HG02763 (cell line): Measurements from ENCODE around the gene CHD9.
"Not testable (repeated sequence)": the region's sequence is repeated elsewhere in the genome, so short reads cannot be mapped to it uniquely, and the experiment has no call there.

Source experiments
- ATAC-seq: cut with Tn5 transposase; IDR thresholded peaks from one replicate; pipeline ENCODE4 v1.9.1; 2021; ENCODE audit warnings: mild to moderate bottlenecking, moderate library complexity; ENCODE audit not compliant: unreplicated experiment

The CHD9 gene

GRCh38 chr16:53130159-53131049, 75.6 kb downstream of the CHD9 start:
- ATAC-seq: peak; percentile 82

DNA sequence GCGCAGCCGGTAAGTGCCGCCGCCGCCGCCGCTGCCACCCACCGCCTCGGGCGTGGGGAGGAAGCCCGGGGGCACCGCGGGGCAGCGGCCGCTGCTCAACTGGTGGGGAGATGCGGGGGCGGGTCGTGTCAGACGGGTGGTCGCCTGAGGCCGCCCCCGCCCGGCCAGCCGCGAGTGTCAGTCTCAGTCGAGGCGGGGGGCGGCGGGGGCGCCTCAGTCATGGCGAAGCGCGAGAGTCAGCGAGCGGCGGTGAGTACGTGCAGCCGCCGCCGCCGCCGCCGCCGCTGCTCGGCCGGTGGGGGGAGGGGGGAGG, 76.2 kb downstream of the CHD9 start:
- ATAC-seq: peak; percentile 1

GRCh38 chr16:53131363-53132071, 76.7 kb downstream of the CHD9 start:
- ATAC-seq: peak; percentile 15

DNA sequence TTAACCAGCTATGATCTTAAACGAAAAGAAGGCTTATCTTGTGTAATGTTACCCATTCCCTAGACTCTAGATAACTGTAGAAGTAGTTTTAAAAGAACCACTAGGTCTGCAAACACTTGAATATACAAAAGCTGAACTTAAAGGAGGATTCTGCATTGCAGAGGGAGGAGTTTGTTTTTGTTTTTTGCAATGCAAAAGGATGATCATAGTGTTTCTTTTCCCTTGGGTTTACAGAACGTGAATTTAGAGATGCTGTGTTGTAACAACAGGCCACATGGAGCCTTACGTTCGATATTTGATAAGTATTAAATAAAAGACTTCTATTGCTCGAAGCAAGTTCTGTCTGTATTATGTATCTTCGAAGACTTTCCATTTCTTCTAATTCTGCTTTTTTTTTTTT, 77.6 kb downstream of the CHD9 start:
- ATAC-seq: no peak

GRCh38 chr16:53135329-53135728, 80.5 kb downstream of the CHD9 start:
- ATAC-seq: no peak

- no peak for ATAC-seq
Observed at GRCh38 chr16:53142823-53143568, 88.2 kb downstream of the CHD9 start.

DNA sequence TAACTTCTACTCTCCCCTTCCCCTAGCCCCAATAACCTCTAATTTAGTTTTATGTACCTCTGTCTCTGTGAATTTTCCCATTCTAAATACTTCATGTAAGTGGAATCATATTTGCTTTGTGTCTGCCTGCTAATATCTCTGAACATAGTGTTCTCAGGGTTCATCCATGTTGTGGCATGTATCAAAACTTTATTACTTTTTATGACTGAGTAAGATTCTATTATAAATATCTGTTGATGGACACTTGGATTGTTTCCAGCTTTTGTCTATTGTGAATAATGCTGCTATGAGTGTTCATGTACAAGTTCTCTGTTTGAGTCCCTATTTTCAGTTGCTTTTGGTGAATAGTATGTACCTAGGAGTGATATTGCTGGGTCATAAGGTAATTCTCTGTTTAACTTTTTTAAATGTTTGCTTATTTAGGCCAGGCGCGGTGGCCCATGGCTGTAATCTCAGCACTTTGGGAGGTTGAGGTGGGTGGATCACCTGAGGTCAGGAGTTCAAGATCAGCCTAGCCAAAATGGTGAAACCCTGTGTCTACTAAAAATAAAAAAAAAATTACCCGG, 92.8 kb downstream of the CHD9 start:
- no peak for ATAC-seq

GRCh38 chr16:53150769-53151168, 96.0 kb downstream of the CHD9 start:
- ATAC-seq: no peak

DNA sequence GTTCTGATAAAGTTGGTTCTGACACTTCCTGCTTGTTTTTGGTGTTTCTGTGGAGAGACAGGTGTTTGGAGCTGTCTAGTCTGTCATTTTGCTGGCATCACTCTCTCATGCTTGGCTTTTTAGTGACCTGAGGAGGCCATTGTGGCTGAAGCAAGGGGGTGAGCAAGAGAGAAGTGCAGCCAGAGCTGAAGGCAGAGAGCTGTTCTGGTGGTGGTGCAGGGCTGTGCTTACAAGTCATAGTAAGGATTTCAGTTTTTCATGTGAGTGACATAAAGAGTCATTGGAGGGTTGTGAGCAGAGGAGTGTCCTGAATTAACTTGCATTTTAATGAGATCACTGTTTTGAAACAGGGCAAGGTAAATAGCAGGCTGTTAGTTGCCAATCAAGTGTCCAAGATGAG, 97.5 kb downstream of the CHD9 start:
- ATAC-seq: no peak

DNA sequence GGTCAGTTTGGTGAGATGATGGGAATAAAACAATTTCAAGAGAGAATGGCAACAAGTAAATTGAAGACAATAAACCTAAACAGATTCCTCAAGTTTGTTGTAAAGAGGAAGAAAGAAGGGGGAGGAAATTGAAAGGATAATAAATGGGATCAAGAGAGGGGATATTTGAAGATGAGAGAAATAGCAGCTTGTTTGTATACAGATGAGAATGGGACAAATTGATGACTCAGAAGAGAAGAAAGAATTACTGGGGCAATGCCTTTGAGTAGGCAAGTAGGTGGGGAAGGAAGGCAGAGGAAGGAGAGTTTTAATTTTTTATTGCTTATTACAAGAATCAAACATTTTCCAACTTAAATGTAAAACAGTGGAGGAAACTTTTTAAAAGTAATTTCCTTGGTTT, 98.3 kb downstream of the CHD9 start:
- no peak for ATAC-seq

GRCh38 chr16:53154513-53154912, 99.7 kb downstream of the CHD9 start:
- ATAC-seq: no peak

DNA sequence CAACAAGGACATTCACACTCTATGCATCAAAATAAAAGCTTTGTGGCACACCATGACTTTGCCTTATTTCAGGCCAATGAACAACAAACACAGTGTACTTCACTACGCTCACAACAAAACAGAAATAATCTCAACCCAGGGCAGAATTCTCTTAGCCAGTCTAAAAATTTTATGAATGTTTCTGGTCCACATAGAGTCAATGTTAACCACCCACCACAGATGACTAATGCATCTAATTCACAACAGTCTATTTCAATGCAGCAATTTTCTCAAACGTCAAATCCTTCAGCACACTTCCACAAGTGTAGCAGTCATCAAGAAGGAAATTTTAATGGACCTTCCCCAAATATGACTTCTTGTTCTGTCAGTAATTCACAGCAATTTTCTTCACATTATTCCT, 101.7 kb downstream of the CHD9 start:
- no peak for ATAC-seq

- ATAC-seq: no peak
Observed at GRCh38 chr16:53159781-53160436, 105.1 kb downstream of the CHD9 start.

DNA sequence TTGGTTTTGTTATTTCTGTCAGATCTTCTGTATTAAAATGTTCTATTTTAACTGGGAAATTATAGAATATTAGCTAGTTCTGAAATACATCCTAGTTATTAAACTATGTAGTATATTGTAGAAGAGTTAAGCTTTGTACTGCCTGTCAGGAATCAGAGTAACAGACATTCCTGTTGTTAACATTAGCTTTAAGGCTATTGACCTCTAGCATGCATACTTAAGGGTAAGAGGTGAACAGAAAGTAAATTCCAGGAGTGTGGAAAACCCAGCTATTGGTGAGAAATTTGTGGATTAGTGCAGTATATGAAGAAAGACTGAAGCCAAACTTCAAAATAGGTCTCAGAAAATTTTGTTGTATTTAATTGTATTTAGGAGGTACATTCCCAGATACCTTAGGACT, 111.3 kb downstream of the CHD9 start:
- ATAC-seq: no peak

GRCh38 chr16:53168744-53169143, 114.0 kb downstream of the CHD9 start:
- no peak for ATAC-seq

- ATAC-seq: no peak
Observed at GRCh38 chr16:53172517-53172916, 117.7 kb downstream of the CHD9 start.

DNA sequence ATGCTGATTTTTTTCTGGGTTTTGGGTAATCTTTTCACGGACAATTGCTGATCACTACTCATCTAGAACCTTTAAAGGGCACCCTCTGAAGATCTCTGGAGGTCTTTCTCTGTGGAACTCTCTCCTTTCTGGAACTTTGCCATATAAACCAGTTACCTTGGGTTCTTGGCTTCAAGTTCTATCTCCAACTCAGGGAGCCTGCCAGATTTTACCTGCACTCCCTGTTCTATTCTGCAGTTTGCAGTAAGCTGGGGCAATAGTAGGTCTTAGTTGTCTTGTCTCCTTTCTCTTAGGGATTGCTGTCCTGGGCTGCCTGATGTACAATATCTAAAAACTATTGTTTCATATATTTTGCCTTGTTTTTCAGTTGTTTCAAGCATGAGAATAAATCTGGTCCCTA, 120.3 kb downstream of the CHD9 start:
- ATAC-seq: no peak

DNA sequence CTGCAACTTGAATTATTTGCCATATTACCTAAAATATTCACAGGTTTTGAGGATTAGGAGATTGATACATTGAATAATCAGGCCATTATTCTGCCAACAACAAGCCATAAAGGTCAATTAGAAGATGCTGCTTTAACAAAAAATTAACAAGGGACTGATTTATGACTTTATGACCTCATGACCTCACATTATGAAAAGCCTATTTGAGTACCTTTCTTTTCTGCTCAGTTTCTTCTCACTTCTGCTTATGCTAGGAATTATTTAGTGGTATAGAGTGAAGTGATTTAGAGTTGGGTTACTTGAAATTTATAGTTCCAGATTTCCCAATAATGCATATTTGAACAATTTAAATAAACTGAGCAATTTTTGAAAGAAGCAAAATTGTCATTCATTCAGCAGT, 121.6 kb downstream of the CHD9 start:
- no peak for ATAC-seq

DNA sequence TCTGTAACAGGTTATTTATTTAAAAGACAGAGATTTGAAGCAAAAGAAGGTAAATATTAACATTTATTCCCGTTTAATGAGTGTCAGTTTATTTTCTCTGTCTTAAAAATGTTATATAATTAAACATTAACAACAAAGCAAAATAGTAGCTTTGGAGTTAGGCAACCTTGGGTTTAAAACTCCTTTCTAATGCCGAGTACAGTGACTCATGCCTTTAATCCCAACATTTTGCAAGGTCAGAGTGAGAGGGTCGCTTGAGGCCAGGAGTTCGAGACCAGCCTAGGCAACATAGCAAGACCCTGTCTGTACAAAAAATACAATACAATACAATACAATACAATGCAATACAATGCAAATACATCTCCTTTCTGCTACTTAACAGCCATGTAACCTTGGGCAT, 128.7 kb downstream of the CHD9 start:
- ATAC-seq: no peak

- ATAC-seq: not testable (repeated sequence)
Observed at GRCh38 chr16:53185741-53186140, 130.9 kb downstream of the CHD9 start.

- no peak for ATAC-seq
Observed at GRCh38 chr16:53187775-53188174, 133.0 kb downstream of the CHD9 start.
